Liver (tissue), 9 donors: Measurements from ENCODE around the gene ARFGAP3. TPM values are rescaled to one million over a fixed set of nuclear protein-coding genes. Genes with fewer than 3 reads are reported as not detected.

Experiments used
- DNase-seq: peaks from one replicate; pipeline ENCODE4 v3.0.0-alpha.2; 2017; ENCODE audit warnings: low spot score
- H3K27ac ChIP-seq, 2 donors: one replicate each; pipeline ENCODE4 v1.7.0; 2013; ENCODE audit warnings: inconsistent platforms in 2 of 2, low read length in 2 of 2, control low read depth in 1 of 2, low read depth in 1 of 2, mild to moderate bottlenecking in 1 of 2
- H3K27me3 ChIP-seq, 4 donors: one replicate each; pipeline versions ENCODE4 v1.6.1 to v1.7.0; 2013; ENCODE audit warnings: low read length in 3 of 4, inconsistent platforms in 1 of 4, mild to moderate bottlenecking in 1 of 4, moderate library complexity in 1 of 4; ENCODE audit not compliant: control insufficient read depth in 4 of 4, insufficient read depth in 4 of 4
- H3K36me3 ChIP-seq, 4 donors: one replicate each; pipeline versions ENCODE4 v1.6.1 to v1.7.0; 2013; ENCODE audit warnings: low read length in 3 of 4, mild to moderate bottlenecking in 3 of 4, low read depth in 1 of 4, moderate library complexity in 1 of 4; ENCODE audit not compliant: control insufficient read depth in 4 of 4, insufficient read depth in 3 of 4
- H3K4me1 ChIP-seq, 4 donors: one replicate each; pipeline versions ENCODE4 v1.6.1 to v1.7.0; 2013; ENCODE audit warnings: low read length in 3 of 4, mild to moderate bottlenecking in 3 of 4, moderate library complexity in 1 of 4; ENCODE audit not compliant: control insufficient read depth in 4 of 4, insufficient read depth in 4 of 4
- H3K4me3 ChIP-seq, 3 donors: one replicate each; pipeline versions ENCODE4 v1.6.1 to v1.7.0; 2013; ENCODE audit warnings: low read length in 3 of 3, control low read depth in 1 of 3, low read depth in 1 of 3, mild to moderate bottlenecking in 1 of 3
- H3K9ac ChIP-seq, 2 donors: one replicate each; pipeline ENCODE4 v1.7.0; 2013; ENCODE audit warnings: low read length in 2 of 2, mild to moderate bottlenecking in 2 of 2, moderate library complexity in 2 of 2, control low read depth in 1 of 2, low read depth in 1 of 2
- H3K9me3 ChIP-seq, 4 donors: one replicate each; pipeline versions ENCODE4 v1.6.1 to v1.7.0; 2013; ENCODE audit warnings: low read length in 3 of 4; ENCODE audit not compliant: control insufficient read depth in 4 of 4
- EGR1 ChIP-seq, 2 donors: IDR thresholded peaks; 2 replicates each; pipeline ENCODE4 v1.6.1; 2016 to 2018; ENCODE audit warnings: antibody characterized with exemption in 2 of 2, low read depth in 2 of 2
- HNF4A ChIP-seq, 2 donors: conservative IDR thresholded peaks; 2 replicates each; pipeline ENCODE4 v1.6.1; 2016; ENCODE audit warnings: antibody characterized with exemption in 2 of 2, mild to moderate bottlenecking in 2 of 2
- HNF4G ChIP-seq: IDR thresholded peaks from 2 replicates; pipeline ENCODE4 v1.6.1; 2016; ENCODE audit warnings: antibody characterized with exemption
- JUND ChIP-seq, 2 donors: IDR thresholded peaks; 2 replicates each; pipeline ENCODE4 v1.6.1; 2016; ENCODE audit warnings: antibody characterized with exemption in 2 of 2
- NR2F2 ChIP-seq: IDR thresholded peaks from 2 replicates; pipeline ENCODE4 v1.6.1; 2016; ENCODE audit warnings: antibody characterized with exemption
- RXRA ChIP-seq, 2 donors: IDR thresholded peaks; 2 replicates each; pipeline ENCODE4 v1.6.1; 2017 to 2018; ENCODE audit warnings: antibody characterized with exemption in 2 of 2, mild to moderate bottlenecking in 1 of 2
- SP1 ChIP-seq: IDR thresholded peaks from 2 replicates; pipeline ENCODE4 v1.6.1; 2018; ENCODE audit warnings: antibody characterized with exemption, mild to moderate bottlenecking
- WGBS: extraction: QIAGEN DNeasy Blood & Tissue Kit; methylation state at CpG from one replicate; pipeline ENCODE4 v1.1.7; 2013; 5-methylcytosine and 5-hydroxymethylcytosine counted together
- polyA plus RNA-seq, 2 donors: library from polyadenylated mRNA; stranded (reverse) in 1 of 2; unstranded in 1 of 2; fragments of 200-250 nt in 1 of 2; fragments of >200 nt in 1 of 2; fragmentation: Nextera tagmentation in 1 of 2; extraction: Ambion mirVana in 1 of 2; gene quantifications; one replicate each; pipeline versions ENCODE4 v1.2.1 to v1.2.3, GENCODE V29; 2013 to 2015
- total RNA-seq, 2 donors: library from RNA; depleted of rRNA; stranded (reverse); fragments of >200 nt; gene quantifications; one replicate each; pipeline ENCODE4 v1.2.3, GENCODE V29; 2014
- TF ChIP-seq, protein P1 (sequence below): fragments of 150-350 bp; IDR thresholded peaks from 2 replicates; pipeline ENCODE4 v1.5.1; 2017; ENCODE audit warnings: improper control_type of control experiment, low read depth, low read length; ENCODE audit not compliant: missing input control
- TF ChIP-seq, protein P2 (sequence below): IDR thresholded peaks from 2 replicates; pipeline ENCODE4 v1.6.1; 2016; ENCODE audit warnings: antibody characterized with exemption
- TF ChIP-seq, protein P3 (sequence below): IDR thresholded peaks from 2 replicates; pipeline ENCODE4 v1.6.1; 2016; ENCODE audit warnings: antibody characterized with exemption, mild to moderate bottlenecking
- TF ChIP-seq, protein P4 (sequence below): IDR thresholded peaks from 2 replicates; pipeline ENCODE4 v1.6.1; 2016; ENCODE audit warnings: antibody characterized with exemption
- donor health status: healthy.
- donor health status: healthy.
- donor health status: healthy.
- donor health status: healthy.
- donor health status: healthy.

Gene ARFGAP3
- total and polyA plus RNA-seq, 4 donors, result 18.2 to 55.1 (median 27.5) TPM

DNA sequence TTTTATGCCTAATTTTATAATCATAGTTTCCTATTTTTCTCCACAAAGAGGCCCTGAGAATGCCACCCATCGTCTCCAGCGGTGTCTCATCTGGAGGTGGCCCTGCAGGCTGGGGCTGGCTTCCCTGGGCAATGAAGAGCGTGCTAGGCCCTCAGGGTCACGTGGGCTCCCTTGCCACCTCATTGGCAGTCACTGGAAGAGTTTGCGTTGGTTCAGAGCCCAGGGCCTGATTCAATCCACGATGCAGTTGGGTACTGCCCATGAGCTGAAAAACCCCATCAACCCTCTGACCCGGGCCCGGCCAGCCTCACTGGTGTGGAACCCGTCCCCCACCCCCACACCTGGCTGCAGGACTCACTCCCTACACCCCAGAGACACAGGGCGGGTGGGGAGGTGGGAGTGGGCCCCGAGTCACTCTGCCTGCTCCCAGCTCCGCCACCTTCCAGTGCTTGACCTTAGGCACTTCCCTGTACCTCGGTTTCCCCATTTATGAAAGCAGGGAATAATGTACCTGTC is 93.0 kb downstream of the ARFGAP3 start:
- no peaks in the 10 kb centered on the region for H3K36me3 ChIP-seq
- WGBS, result 86% methylated on average over 13 of the region's 13 CpGs
- TF ChIP-seq HNF4G, result no peak
- TF ChIP-seq, protein P1, sequence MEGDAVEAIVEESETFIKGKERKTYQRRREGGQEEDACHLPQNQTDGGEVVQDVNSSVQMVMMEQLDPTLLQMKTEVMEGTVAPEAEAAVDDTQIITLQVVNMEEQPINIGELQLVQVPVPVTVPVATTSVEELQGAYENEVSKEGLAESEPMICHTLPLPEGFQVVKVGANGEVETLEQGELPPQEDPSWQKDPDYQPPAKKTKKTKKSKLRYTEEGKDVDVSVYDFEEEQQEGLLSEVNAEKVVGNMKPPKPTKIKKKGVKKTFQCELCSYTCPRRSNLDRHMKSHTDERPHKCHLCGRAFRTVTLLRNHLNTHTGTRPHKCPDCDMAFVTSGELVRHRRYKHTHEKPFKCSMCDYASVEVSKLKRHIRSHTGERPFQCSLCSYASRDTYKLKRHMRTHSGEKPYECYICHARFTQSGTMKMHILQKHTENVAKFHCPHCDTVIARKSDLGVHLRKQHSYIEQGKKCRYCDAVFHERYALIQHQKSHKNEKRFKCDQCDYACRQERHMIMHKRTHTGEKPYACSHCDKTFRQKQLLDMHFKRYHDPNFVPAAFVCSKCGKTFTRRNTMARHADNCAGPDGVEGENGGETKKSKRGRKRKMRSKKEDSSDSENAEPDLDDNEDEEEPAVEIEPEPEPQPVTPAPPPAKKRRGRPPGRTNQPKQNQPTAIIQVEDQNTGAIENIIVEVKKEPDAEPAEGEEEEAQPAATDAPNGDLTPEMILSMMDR, result no peak
- no peaks in the 10 kb centered on the region for H3K4me1 ChIP-seq
- no peak for DNase-seq
- H3K27me3 ChIP-seq, result no peaks in the 10 kb centered on the region
- no peak overlapping the region for H3K27ac ChIP-seq
- H3K9ac ChIP-seq, result no peak overlapping the region
- no peak overlapping the region for H3K4me3 ChIP-seq
- no peaks in the 10 kb centered on the region for H3K9me3 ChIP-seq

DNA sequence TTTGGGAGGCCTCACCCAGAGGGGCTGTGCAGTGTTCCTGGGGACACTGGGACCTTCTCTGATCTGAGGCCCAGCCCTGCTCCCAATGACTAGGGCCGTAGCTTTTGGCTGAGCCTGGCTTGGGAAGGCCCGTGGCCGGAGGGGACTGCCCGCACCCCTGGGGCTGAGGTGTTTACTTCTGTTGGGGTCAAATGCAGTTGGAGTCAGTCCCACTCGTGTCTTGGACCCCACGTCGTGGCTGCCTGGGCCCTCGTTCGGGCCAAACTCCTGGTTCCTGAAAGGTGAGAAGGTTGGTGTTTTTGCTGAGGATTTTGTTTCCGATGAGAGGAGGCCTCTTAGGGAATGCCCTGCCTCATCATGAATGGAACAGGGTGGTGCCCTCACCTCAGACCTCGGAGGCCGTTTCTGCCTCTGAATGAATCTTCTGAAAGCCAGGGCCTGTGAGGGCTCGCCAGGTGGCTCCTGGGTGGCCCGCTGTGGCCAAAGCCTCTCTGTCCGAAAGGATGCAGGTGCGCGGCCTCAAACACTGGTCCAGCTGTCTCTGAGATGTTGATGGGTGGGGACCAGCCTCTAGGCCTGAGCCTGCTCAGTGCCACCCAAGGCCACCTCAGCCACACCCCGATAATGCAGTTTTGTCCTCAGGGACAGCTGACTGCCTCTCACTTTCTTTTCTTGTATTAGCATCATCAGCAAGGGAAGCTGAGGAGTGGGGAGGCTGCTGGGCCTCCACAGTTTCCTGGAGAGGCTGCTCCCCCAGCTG is 96.1 kb downstream of the ARFGAP3 start:
- H3K4me3 ChIP-seq, result no peak overlapping the region
- H3K9ac ChIP-seq, result no peak overlapping the region
- no peaks in the 10 kb centered on the region for H3K4me1 ChIP-seq
- H3K36me3 ChIP-seq, result no peaks in the 10 kb centered on the region
- DNase-seq, result no peak
- H3K27ac ChIP-seq, result no peak overlapping the region
- no peaks in the 10 kb centered on the region for H3K27me3 ChIP-seq
- 88% methylated on average over 18 of the region's 18 CpGs for WGBS
- H3K9me3 ChIP-seq, result no peaks in the 10 kb centered on the region
- TF ChIP-seq RXRA (IDR thresholded peaks at IDR 0.05) (no peak), HNF4A (conservative IDR thresholded peaks at IDR 0.05) (no peak), SP1 (no peak), EGR1 (IDR thresholded peaks at IDR 0.05; ENCODE audit: low read depth in 2 of 2) (no peak), JUND (IDR thresholded peaks at IDR 0.05) (no peak), HNF4G (no peak), NR2F2 (no peak)
- TF ChIP-seq, protein P2, sequence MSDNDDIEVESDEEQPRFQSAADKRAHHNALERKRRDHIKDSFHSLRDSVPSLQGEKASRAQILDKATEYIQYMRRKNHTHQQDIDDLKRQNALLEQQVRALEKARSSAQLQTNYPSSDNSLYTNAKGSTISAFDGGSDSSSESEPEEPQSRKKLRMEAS, result no peak
- TF ChIP-seq, protein P1, result no peak
- TF ChIP-seq, protein P3, sequence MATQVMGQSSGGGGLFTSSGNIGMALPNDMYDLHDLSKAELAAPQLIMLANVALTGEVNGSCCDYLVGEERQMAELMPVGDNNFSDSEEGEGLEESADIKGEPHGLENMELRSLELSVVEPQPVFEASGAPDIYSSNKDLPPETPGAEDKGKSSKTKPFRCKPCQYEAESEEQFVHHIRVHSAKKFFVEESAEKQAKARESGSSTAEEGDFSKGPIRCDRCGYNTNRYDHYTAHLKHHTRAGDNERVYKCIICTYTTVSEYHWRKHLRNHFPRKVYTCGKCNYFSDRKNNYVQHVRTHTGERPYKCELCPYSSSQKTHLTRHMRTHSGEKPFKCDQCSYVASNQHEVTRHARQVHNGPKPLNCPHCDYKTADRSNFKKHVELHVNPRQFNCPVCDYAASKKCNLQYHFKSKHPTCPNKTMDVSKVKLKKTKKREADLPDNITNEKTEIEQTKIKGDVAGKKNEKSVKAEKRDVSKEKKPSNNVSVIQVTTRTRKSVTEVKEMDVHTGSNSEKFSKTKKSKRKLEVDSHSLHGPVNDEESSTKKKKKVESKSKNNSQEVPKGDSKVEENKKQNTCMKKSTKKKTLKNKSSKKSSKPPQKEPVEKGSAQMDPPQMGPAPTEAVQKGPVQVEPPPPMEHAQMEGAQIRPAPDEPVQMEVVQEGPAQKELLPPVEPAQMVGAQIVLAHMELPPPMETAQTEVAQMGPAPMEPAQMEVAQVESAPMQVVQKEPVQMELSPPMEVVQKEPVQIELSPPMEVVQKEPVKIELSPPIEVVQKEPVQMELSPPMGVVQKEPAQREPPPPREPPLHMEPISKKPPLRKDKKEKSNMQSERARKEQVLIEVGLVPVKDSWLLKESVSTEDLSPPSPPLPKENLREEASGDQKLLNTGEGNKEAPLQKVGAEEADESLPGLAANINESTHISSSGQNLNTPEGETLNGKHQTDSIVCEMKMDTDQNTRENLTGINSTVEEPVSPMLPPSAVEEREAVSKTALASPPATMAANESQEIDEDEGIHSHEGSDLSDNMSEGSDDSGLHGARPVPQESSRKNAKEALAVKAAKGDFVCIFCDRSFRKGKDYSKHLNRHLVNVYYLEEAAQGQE, result no peak
- TF ChIP-seq, protein P4, sequence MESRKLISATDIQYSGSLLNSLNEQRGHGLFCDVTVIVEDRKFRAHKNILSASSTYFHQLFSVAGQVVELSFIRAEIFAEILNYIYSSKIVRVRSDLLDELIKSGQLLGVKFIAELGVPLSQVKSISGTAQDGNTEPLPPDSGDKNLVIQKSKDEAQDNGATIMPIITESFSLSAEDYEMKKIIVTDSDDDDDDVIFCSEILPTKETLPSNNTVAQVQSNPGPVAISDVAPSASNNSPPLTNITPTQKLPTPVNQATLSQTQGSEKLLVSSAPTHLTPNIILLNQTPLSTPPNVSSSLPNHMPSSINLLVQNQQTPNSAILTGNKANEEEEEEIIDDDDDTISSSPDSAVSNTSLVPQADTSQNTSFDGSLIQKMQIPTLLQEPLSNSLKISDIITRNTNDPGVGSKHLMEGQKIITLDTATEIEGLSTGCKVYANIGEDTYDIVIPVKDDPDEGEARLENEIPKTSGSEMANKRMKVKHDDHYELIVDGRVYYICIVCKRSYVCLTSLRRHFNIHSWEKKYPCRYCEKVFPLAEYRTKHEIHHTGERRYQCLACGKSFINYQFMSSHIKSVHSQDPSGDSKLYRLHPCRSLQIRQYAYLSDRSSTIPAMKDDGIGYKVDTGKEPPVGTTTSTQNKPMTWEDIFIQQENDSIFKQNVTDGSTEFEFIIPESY, result no peak
